CD4-positive, alpha-beta memory T cell (primary cell): ENCODE results near the gene KLRD1. TPM values are rescaled to one million over a fixed set of nuclear protein-coding genes. Genes with fewer than 3 reads are reported as not detected.
A peak's percentile ranks its signal among the peaks of the same experiment; 100 is the strongest.

Source experiments
- CTCF ChIA-PET: fragments of 350-600 bp; sonication (Branson Sonifier 250); formaldehyde crosslinking; loops from one replicate; lab custom pipeline; 2021; ENCODE audit warnings: inconsistent platforms; ENCODE audit not compliant: partially characterized antibody; lab: Charles Lee
- POLR2A ChIA-PET: fragments of 350-600 bp; sonication (Branson Sonifier 250); formaldehyde crosslinking; loops from one replicate; lab custom pipeline; 2021; ENCODE audit not compliant: partially characterized antibody; lab: Charles Lee
- DNase-seq, 5 donors: peaks; one replicate each; pipeline versions ENCODE4 v3.0.0 to v3.0.0-alpha.2; 2020 to 2022; ENCODE audit warnings: mixed read lengths in 1 of 5
- H3K27ac ChIP-seq: one replicate; pipeline ENCODE4 v1.7.0; 2013; ENCODE audit warnings: low read depth, low read length
- H3K27me3 ChIP-seq: 2 replicates; pipeline ENCODE4 v1.7.0; 2013; ENCODE audit warnings: mild to moderate bottlenecking, low read length, moderate library complexity; ENCODE audit not compliant: insufficient read depth
- H3K36me3 ChIP-seq: 2 replicates; pipeline ENCODE4 v1.7.0; 2013; ENCODE audit warnings: mild to moderate bottlenecking, low read length, moderate library complexity; ENCODE audit not compliant: insufficient read depth
- H3K4me1 ChIP-seq: 2 replicates; pipeline ENCODE4 v1.7.0; 2013; ENCODE audit warnings: mild to moderate bottlenecking, low read length, moderate library complexity; ENCODE audit not compliant: insufficient read depth
- H3K4me3 ChIP-seq, 2 donors: one replicate each; pipeline ENCODE4 v1.7.0; 2013; ENCODE audit warnings: low read length in 2 of 2, mild to moderate bottlenecking in 1 of 2
- H3K9me3 ChIP-seq, 2 donors: one replicate each; pipeline ENCODE4 v1.7.0; 2013; ENCODE audit warnings: low read length in 2 of 2, control low read depth in 1 of 2; ENCODE audit not compliant: control insufficient read depth in 1 of 2
- H3K27ac Mint-ChIP-seq, 7 donors: one replicate each; pipeline ENCODE4 v1.8.0; 2020 to 2021; ENCODE audit warnings: mixed read lengths in 7 of 7, mild to moderate bottlenecking in 6 of 7, inconsistent platforms in 3 of 7, moderate library complexity in 3 of 7
- H3K27me3 Mint-ChIP-seq, 2 donors: one replicate each; pipeline ENCODE4 v1.8.0; 2020 to 2021; ENCODE audit warnings: mixed read lengths in 2 of 2
- H3K36me3 Mint-ChIP-seq, 2 donors: one replicate each; pipeline ENCODE4 v1.8.0; 2020 to 2021; ENCODE audit warnings: mixed read lengths in 2 of 2, inconsistent platforms in 1 of 2, mild to moderate bottlenecking in 1 of 2
- H3K4me1 Mint-ChIP-seq, 4 donors: one replicate each; pipeline ENCODE4 v1.8.0; 2020 to 2021; ENCODE audit warnings: mixed read lengths in 4 of 4, mild to moderate bottlenecking in 1 of 4
- H3K4me3 Mint-ChIP-seq, 8 donors: one replicate each; pipeline ENCODE4 v1.8.0; 2020 to 2021; ENCODE audit warnings: mixed read lengths in 8 of 8, mild to moderate bottlenecking in 7 of 8, moderate library complexity in 6 of 8, inconsistent platforms in 3 of 8
- H3K9me3 Mint-ChIP-seq, 8 donors: one replicate each; pipeline ENCODE4 v1.8.0; 2020 to 2021; ENCODE audit warnings: mixed read lengths in 8 of 8, mild to moderate bottlenecking in 5 of 8, inconsistent platforms in 3 of 8, moderate library complexity in 1 of 8
- intact Hi-C: fragments of 100-400 bp; cut with micrococcal nuclease; formaldehyde crosslinking; loops from one replicate; pipeline ENCODE4 v1.15.1; 2023
- polyA plus RNA-seq, 2 donors: library from polyadenylated mRNA; unstranded; fragments of 300-500 nt; fragmentation: Illumina TruSeq; gene quantifications; one replicate each; pipeline ENCODE4 v1.2.3, GENCODE V29; 2021
- total RNA-seq, 2 experiments: library from RNA; stranded (reverse); gene quantifications; one replicate each; pipeline ENCODE4 v1.2.3, GENCODE V29; 2021

KLRD1 gene
- total RNA-seq (under 1 TPM; 0.64 to 0.79 TPM), polyA plus RNA-seq (1 to 10 TPM in 1 of 2 donors, under 1 TPM in 1; 0.50 to 2.6 TPM)

GRCh38 chr12:10307630-10308029 is at the start of gene KLRD1:
Gene KLRD1 (plus strand): TSS chr12:10307870. CDS start chr12:10308078, 208 bp downstream.
- CTCF ChIA-PET = no interaction called here
- Histone ChIP-seq H3K4me1 (no peaks in the 10 kb centered on the region), H3K4me3 (no peak within 1 kb of the TSS), H3K9me3 (no peaks in the 10 kb centered on the region), H3K27me3 (no peaks in the 10 kb centered on the region), H3K36me3 (no peaks in the 10 kb centered on the region), H3K27ac (no peak within 1 kb of the TSS)
- POLR2A ChIA-PET = no interaction called here
- Mint-ChIP-seq H3K4me3 (no peak within 1 kb of the TSS), H3K9me3 (peaks cover 0 to under 1% (median 0%) of the 10 kb centered on the region in 8 donors), H3K27me3 (peaks cover 1 to 11% of the 10 kb centered on the region in 2 donors), H3K4me1 (peaks cover 0 to 8% (median 0%) of the 10 kb centered on the region in 4 donors), H3K36me3 (no peaks in the 10 kb centered on the region), H3K27ac (no peak within 1 kb of the TSS)
- DNase-seq = no peak
- intact Hi-C loops = no loop called here

- H3K27me3 Mint-ChIP-seq = peaks cover 6 to 8% of the 10 kb centered on the region in 2 donors
Observed at GRCh38 chr12:10260927-10261326, 46.7 kb upstream of the KLRD1 start.

GRCh38 chr12:10268037-10268436 is 39.6 kb upstream of the KLRD1 start:
- ChIA-PET POLR2A (no interaction called here), CTCF (no interaction called here)
- no peaks in the 10 kb centered on the region for H3K9me3 Mint-ChIP-seq
- no peak overlapping the region for H3K4me3 ChIP-seq
- H3K4me1 ChIP-seq = no peaks in the 10 kb centered on the region
- no peaks in the 10 kb centered on the region for H3K9me3 ChIP-seq
- no peaks in the 10 kb centered on the region for H3K4me1 Mint-ChIP-seq
- no peaks in the 10 kb centered on the region for H3K36me3 ChIP-seq
- no peak overlapping the region for H3K27ac ChIP-seq
- no peaks in the 10 kb centered on the region for H3K27me3 ChIP-seq
- intact Hi-C loops = no loop called here
- H3K27ac Mint-ChIP-seq = no peak overlapping the region
- H3K4me3 Mint-ChIP-seq = no peak overlapping the region
- peaks cover 1 to 3% of the 10 kb centered on the region in 2 donors for H3K27me3 Mint-ChIP-seq
- DNase-seq = no peak
- H3K36me3 Mint-ChIP-seq = no peaks in the 10 kb centered on the region

More at GRCh38 chr12:10260927-10261326, 46.7 kb upstream of the KLRD1 start:
- Mint-ChIP-seq H3K36me3 (no peaks in the 10 kb centered on the region), H3K27ac (peak overlapping the region in 1 of 7 donors; percentile 53), H3K4me3 (no peak overlapping the region), H3K9me3 (peaks cover 0 to 12% (median 4%) of the 10 kb centered on the region in 8 donors), H3K4me1 (no peaks in the 10 kb centered on the region)
- Histone ChIP-seq H3K36me3 (no peaks in the 10 kb centered on the region), H3K27ac (no peak overlapping the region), H3K9me3 (no peaks in the 10 kb centered on the region), H3K27me3 (no peaks in the 10 kb centered on the region), H3K4me3 (no peak overlapping the region), H3K4me1 (no peaks in the 10 kb centered on the region)
- CTCF ChIA-PET = no interaction called here
- intact Hi-C loops = no loop called here
- POLR2A ChIA-PET = no interaction called here
- no peak for DNase-seq

GRCh38 chr12:10272467-10272866 is 35.2 kb upstream of the KLRD1 start:
- H3K27me3 ChIP-seq = no peaks in the 10 kb centered on the region
- CTCF ChIA-PET = no interaction called here

GRCh38 chr12:10276774-10277173 is 30.9 kb upstream of the KLRD1 start:
- Mint-ChIP-seq H3K4me1 (no peaks in the 10 kb centered on the region), H3K27ac (no peak overlapping the region), H3K36me3 (no peaks in the 10 kb centered on the region), H3K27me3 (peaks cover 11 to 16% of the 10 kb centered on the region in 2 donors), H3K9me3 (peaks cover 0 to 3% (median 0%) of the 10 kb centered on the region in 8 donors), H3K4me3 (no peak overlapping the region)
- no peak for DNase-seq
- Histone ChIP-seq H3K27ac (no peak overlapping the region), H3K4me3 (no peak overlapping the region), H3K4me1 (no peaks in the 10 kb centered on the region), H3K27me3 (peaks cover 3% of the 10 kb centered on the region), H3K36me3 (no peaks in the 10 kb centered on the region), H3K9me3 (no peaks in the 10 kb centered on the region)
- ChIA-PET CTCF (no interaction called here), POLR2A (no interaction called here)
- intact Hi-C loops = no loop called here

More at GRCh38 chr12:10272467-10272866, 35.2 kb upstream of the KLRD1 start:
- no peak overlapping the region for H3K27ac ChIP-seq
- POLR2A ChIA-PET = no interaction called here
- H3K36me3 ChIP-seq = no peaks in the 10 kb centered on the region
- no peak overlapping the region for H3K4me3 ChIP-seq
- DNase-seq = no peak
- H3K9me3 Mint-ChIP-seq = peaks cover 0 to 2% (median 0%) of the 10 kb centered on the region in 8 donors
- H3K27ac Mint-ChIP-seq = no peak overlapping the region
- peaks cover 1 to 4% of the 10 kb centered on the region in 2 donors for H3K27me3 Mint-ChIP-seq
- H3K4me1 Mint-ChIP-seq = no peaks in the 10 kb centered on the region
- H3K4me1 ChIP-seq = no peaks in the 10 kb centered on the region
- no peak overlapping the region for H3K4me3 Mint-ChIP-seq
- no peaks in the 10 kb centered on the region for H3K36me3 Mint-ChIP-seq
- intact Hi-C loops = no loop called here
- H3K9me3 ChIP-seq = no peaks in the 10 kb centered on the region

GRCh38 chr12:10278104-10278503 is 29.6 kb upstream of the KLRD1 start:
- Mint-ChIP-seq H3K4me1 (no peaks in the 10 kb centered on the region), H3K4me3 (no peak overlapping the region), H3K36me3 (no peaks in the 10 kb centered on the region), H3K9me3 (peaks cover 0 to 3% (median 0%) of the 10 kb centered on the region in 8 donors), H3K27me3 (peaks cover 16 to 21% of the 10 kb centered on the region in 2 donors), H3K27ac (no peak overlapping the region)
- Histone ChIP-seq H3K27me3 (peaks cover 3% of the 10 kb centered on the region), H3K9me3 (no peaks in the 10 kb centered on the region), H3K27ac (no peak overlapping the region), H3K4me3 (no peak overlapping the region), H3K36me3 (no peaks in the 10 kb centered on the region), H3K4me1 (no peaks in the 10 kb centered on the region)
- no peak for DNase-seq
- ChIA-PET POLR2A (no interaction called here), CTCF (no interaction called here)
- intact Hi-C loops = no loop called here

GRCh38 chr12:10279937-10280336 is 27.7 kb upstream of the KLRD1 start:
- H3K4me1 Mint-ChIP-seq = no peaks in the 10 kb centered on the region
- Histone ChIP-seq H3K4me3 (no peak overlapping the region), H3K9me3 (no peaks in the 10 kb centered on the region), H3K27me3 (peaks cover 3% of the 10 kb centered on the region), H3K36me3 (no peaks in the 10 kb centered on the region), H3K4me1 (no peaks in the 10 kb centered on the region), H3K27ac (no peak overlapping the region)
- H3K36me3 Mint-ChIP-seq = no peaks in the 10 kb centered on the region
- ChIA-PET POLR2A (no interaction called here), CTCF (no interaction called here)
- intact Hi-C loops = no loop called here
- H3K4me3 Mint-ChIP-seq = no peak overlapping the region
- H3K27ac Mint-ChIP-seq = no peak overlapping the region
- peaks cover 19 to 22% of the 10 kb centered on the region in 2 donors for H3K27me3 Mint-ChIP-seq
- no peak for DNase-seq
- peaks cover 0 to 3% (median 0%) of the 10 kb centered on the region in 8 donors for H3K9me3 Mint-ChIP-seq
